ENCODE data around the gene PRKCSH.
A peak's percentile ranks its signal among the peaks of the same experiment; 100 is the strongest.
"Not testable (repeated sequence)": the region's sequence is repeated elsewhere in the genome, so short reads cannot be mapped to it uniquely, and the experiment has no call there.

PRKCSH gene, protein sequence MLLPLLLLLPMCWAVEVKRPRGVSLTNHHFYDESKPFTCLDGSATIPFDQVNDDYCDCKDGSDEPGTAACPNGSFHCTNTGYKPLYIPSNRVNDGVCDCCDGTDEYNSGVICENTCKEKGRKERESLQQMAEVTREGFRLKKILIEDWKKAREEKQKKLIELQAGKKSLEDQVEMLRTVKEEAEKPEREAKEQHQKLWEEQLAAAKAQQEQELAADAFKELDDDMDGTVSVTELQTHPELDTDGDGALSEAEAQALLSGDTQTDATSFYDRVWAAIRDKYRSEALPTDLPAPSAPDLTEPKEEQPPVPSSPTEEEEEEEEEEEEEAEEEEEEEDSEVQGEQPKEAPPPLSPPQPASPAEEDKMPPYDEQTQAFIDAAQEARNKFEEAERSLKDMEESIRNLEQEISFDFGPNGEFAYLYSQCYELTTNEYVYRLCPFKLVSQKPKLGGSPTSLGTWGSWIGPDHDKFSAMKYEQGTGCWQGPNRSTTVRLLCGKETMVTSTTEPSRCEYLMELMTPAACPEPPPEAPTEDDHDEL

DNA sequence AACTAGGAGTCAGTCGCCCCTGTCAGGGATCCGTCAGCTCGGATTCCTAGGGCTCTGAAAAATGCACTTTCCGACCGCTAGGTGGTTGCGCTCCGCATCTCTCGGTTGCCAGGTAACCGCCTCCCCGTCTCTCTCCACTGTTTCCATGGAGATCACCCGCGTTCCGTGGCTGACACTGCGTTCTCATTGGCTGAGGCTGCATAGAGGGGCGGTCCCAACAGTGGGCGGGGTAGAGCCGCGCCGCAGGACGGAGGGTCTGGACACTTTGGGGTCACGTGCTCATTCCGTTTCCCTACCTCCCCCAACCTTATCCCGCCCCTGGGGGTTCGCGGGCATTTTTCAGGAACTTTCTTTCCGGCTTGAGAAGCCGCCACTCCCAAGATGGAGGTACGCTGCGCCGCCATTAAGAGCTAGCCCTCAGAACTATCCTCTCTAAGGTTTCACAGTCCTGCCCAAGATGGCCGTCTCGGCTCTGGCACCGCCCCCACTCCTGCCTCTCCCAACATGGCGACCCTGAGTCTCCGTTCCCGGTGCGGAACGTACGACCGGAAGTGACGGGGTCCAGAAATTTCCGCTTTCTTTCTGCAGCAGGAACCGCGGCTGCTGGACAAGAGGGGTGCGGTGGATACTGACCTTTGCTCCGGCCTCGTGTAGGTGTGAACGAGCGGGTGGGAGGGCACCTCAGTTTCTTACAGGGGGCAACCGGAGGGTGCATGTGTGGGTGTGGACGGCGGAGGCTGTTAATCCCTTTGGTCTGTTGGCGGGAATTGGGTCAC is at the start of gene PRKCSH, which contains the start of gene ODAD3:
PRKCSH (plus strand) TSS at position 579 of the 776 bp plus-strand sequence. CDS start 483 bp downstream, outside the sequence.
ODAD3 (minus strand) TSS at position 65 of the 776 bp plus-strand sequence. CDS start 105 bp downstream, outside the sequence.
- DNase-seq (peak; percentile 99 to 100), ATAC-seq (peak; percentile 96)
- Mint-ChIP-seq H3K4me1 (peaks cover 33% of the 10 kb centered on the region), H3K4me3 (peak within 1 kb of the TSS; percentile 99 to 100), H3K9me3 (no peaks in the 10 kb centered on the region), H3K27me3 (no peaks in the 10 kb centered on the region), H3K27ac (peak within 1 kb of the TSS; percentile 99 to 100)

DNA sequence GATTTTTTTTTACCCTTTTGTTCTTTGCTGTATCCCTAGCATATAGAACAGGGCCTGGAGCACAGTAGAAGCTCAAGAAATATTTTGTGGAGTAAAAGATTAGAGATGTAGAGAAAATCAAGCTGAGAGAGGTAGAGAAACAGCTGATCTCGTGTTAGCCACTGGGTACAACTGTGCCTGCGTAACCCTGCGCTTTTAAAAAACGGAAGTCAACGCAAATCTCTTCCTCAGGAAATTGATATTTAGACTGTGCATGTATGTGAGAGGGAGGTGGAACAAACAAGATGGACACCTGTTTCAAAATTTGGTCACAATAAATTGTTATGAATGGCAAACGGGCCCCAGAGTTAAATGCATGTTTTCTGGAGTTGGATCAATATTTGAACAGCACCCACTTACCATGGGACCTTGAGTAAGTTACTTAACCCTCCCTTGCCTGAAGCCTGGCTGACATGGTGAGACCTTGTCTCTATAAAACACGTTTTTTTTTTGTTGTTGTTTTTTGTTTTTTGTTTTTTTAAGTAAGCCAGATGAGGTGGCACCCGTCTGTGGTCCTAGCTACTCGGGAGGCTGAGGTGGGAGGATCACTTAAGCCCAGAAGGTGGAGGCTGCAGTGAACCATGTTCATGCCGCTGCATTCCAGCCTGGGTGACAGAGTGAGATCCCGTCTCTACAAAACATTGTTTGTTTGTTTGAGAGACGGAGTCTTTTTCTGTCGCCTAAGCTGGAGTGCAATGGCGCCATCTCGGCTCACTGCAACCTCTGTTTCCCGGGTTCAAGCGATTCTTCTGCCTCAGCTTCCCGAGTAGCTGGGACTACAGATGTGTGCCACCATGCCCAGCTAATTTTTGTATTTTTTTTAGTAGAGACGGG is 48.0 kb upstream of the PRKCSH start:
- Mint-ChIP-seq H3K27ac (no peak overlapping the region), H3K4me1 (peaks cover 24% of the 10 kb centered on the region), H3K9me3 (peaks cover 4 to 9% of the 10 kb centered on the region in 2 donors), H3K4me3 (no peak overlapping the region), H3K27me3 (peaks cover 27% of the 10 kb centered on the region)
- ATAC-seq (no peak), DNase-seq (no peak)

DNA sequence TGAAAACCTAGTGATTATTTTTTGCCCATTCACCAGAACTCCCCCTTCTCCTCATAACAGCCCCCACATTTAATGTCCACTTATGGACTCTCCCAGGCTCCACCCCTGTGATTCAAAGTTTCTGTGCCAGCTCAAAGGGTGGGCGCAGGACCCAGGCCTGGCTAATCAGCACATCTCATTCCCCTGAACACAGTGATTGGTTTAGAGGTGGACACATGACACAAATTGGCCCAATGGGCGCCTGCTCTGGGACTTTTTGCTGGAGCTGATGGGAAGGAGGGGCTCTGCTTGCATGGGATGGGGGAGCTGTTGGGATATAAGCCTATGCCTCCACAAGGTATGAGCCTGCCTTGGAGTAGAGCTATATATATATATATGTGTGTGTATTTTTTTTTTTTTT is 45.1 kb upstream of the PRKCSH start:
- Mint-ChIP-seq H3K9me3 (peaks cover 4 to 9% of the 10 kb centered on the region in 2 donors), H3K27me3 (peaks cover 5% of the 10 kb centered on the region), H3K4me3 (no peak overlapping the region), H3K4me1 (peaks cover 8% of the 10 kb centered on the region), H3K27ac (no peak overlapping the region)
- no peak for ATAC-seq
- no peak for DNase-seq

DNA sequence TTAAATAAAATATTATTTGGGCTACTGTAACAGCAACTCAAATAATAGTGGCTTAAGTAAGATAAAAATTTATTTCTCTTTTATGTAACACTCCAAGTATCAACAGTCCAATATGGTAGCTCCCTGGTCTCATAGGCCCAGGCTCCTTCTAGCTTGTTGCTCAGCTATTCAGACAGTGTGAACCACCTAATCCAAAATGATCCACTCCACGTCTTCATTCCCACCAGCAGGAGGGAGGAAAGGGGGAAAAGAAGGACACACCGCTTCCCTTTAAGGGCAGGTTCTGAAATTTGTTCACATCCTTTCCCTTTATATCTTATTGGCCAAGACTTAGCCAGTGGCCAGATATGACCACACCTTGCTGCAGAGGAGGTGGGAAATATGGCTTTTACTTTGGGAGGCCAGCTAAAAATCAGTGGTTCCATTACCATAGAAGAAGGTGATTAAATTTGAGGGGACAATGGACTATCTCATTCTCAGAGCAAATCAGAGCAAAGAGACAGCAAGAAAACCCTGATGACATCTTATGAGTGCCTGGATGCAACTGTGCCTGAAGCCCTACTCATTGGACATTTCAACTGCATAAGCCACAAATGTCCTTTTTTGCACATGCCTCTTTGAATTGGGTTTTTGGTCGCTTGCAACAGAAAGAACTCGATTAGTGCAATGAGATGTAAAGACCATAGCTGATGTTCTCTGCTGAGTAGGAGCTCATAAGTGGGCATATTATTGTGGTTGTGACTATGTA is 44.3 kb upstream of the PRKCSH start:
- H3K27me3 Mint-ChIP-seq = peaks cover 8% of the 10 kb centered on the region
- no peak overlapping the region for H3K27ac Mint-ChIP-seq
- H3K9me3 Mint-ChIP-seq = peaks cover 4 to 9% of the 10 kb centered on the region in 2 donors
- peaks cover 8% of the 10 kb centered on the region for H3K4me1 Mint-ChIP-seq
- H3K4me3 Mint-ChIP-seq = no peak overlapping the region
- DNase-seq (no peak), ATAC-seq (no peak)

DNA sequence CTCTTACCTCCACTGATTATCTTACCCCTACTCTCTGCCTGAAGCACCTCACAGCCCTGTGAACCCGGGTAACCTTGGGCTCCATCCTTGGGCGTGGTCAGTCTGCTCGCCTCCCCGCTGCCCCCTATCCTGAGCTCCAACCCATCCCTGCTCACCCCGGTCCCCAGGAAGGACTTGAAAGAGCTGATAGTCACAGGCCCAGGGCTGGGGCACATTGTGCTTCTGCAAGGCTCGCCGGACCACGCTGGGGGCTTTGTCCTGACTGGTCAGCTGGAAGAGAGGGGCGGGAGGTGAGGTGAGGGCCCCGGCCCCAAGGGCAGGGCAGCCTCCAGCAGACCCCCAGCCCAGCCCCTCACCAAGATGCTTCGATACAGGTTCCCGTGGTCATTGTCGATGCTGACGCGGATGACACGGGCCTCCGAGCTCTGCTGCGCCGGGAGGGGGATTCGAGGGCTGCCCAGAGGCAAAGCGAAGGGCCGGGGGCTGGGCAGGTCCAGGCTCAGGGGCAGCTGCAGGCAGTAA is 38.3 kb upstream of the PRKCSH start:
- Mint-ChIP-seq H3K4me1 (no peaks in the 10 kb centered on the region), H3K27ac (no peak overlapping the region), H3K9me3 (no peaks in the 10 kb centered on the region), H3K27me3 (peaks cover 15% of the 10 kb centered on the region), H3K4me3 (no peak overlapping the region)
- ATAC-seq (no peak), DNase-seq (no peak)

DNA sequence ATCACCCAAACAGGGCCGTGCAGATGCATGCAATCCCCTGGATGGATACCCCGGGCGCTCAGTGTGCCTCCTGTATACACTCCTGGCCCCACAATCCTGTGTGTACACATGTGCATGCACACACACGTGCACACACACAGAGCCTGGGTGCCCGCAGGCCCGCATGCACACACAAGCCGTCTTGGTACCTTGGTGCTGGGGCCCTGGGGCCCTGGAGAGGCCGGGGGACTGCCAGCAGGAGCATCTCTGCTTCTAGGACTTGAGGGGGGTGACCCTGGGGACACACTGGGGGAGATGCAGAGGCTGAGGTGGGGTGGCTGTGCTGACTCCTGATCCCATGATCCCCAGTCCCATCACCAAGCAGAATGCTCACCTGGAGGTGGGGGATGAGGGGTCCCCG is 35.8 kb upstream of the PRKCSH start:
- no peaks in the 10 kb centered on the region for H3K4me1 Mint-ChIP-seq
- no peak overlapping the region for H3K4me3 Mint-ChIP-seq
- H3K27me3 Mint-ChIP-seq = peaks cover 15% of the 10 kb centered on the region
- no peaks in the 10 kb centered on the region for H3K9me3 Mint-ChIP-seq
- no peak overlapping the region for H3K27ac Mint-ChIP-seq
- DNase-seq = no peak
- peak; percentile 20 for ATAC-seq

DNA sequence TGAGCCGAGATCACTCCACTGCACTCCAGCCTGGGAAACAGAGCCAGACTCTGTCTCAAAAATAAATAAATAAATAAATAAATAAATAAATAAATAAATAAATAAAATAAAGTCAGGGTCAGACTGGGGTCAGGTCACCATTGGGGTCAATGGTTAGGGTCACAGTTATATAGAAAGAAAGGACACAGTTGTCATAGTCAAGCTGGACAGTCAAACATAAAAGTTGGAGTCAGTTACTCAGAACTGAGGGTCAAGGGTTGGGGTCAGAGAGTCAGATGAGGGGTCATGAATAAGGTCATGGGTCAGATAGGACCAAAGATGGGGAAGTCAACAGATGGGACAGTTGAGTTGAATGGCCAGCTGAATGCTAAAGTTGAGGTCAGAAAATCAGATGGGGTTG is 34.6 kb upstream of the PRKCSH start:
- Mint-ChIP-seq H3K4me1 (no peaks in the 10 kb centered on the region), H3K4me3 (no peak overlapping the region), H3K27me3 (peaks cover 7% of the 10 kb centered on the region), H3K9me3 (no peaks in the 10 kb centered on the region), H3K27ac (no peak overlapping the region)
- DNase-seq (no peak), ATAC-seq (no peak)

DNA sequence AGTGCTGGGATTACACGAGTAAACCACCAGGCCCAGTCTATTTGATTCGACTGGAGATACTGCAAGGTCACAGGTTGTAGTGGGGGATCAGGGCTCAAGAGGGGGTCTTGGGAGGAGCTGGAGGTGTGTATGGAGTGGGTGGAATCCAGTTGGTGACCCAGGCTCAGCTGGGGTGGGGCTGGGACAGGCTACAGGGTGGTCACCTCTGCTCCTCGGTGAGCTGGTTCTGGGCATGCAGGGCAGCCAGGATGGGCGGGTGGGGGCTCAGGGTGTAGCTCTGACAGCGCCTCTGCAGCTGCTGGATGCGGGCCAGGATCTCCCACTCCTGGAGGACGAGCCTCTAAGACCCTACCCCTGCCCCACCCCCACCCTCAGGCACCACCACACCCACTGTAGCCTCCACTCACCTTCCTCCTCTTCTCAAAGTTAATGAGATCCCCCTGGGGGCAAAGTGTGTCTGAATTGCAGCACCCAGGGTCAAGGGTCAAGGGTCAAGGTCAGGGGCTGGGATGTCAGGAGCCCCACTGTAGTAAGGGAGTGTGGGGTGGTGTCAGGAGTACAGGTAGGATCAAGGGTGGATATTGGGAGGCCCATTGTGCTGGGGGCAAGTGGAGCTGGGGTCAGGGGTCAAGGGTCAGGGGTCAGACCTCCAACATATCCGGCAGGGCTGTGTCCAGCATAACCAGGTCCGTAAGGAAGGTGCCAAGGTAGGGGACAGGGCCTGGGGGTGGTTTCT is 33.5 kb upstream of the PRKCSH start:
- no peak for ATAC-seq
- no peak for DNase-seq
- Mint-ChIP-seq H3K9me3 (no peaks in the 10 kb centered on the region), H3K27me3 (peaks cover 18% of the 10 kb centered on the region), H3K27ac (no peak overlapping the region), H3K4me3 (no peak overlapping the region), H3K4me1 (peaks cover 6% of the 10 kb centered on the region)

DNA sequence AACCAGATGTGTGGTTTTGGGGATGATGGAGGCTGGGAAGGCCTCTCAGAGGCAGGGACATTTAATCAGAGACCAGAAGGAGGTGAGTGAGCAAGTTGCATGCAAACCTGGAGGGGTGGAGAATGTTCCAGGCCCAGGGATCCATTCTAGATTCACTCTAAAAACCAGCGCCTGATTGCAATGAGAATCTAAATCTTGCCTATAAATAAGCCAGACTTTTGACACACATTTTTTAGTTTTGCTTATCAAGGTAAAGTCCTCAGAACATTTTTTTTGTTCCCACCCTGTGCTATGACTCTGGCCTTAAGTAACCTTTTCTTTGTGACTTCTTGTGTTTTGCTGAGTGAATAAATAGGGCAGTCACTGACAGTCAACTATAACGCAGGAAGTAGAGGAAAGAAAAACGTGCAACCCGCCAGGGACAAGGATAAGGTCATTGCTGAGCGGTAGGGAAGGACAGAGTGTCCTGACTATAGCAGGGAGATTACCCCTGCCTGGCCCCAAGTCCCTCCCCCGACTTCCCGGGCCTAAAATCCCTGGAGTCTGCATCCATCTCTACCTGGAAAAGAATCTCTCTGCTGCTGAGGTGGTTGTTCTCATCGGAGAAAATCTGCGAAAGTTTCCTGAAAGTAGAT is 30.7 kb upstream of the PRKCSH start:
- H3K4me3 Mint-ChIP-seq = no peak overlapping the region
- DNase-seq (no peak), ATAC-seq (no peak)
- no peak overlapping the region for H3K27ac Mint-ChIP-seq
- peaks cover 39% of the 10 kb centered on the region for H3K27me3 Mint-ChIP-seq
- no peaks in the 10 kb centered on the region for H3K9me3 Mint-ChIP-seq
- H3K4me1 Mint-ChIP-seq = peaks cover 6% of the 10 kb centered on the region

DNA sequence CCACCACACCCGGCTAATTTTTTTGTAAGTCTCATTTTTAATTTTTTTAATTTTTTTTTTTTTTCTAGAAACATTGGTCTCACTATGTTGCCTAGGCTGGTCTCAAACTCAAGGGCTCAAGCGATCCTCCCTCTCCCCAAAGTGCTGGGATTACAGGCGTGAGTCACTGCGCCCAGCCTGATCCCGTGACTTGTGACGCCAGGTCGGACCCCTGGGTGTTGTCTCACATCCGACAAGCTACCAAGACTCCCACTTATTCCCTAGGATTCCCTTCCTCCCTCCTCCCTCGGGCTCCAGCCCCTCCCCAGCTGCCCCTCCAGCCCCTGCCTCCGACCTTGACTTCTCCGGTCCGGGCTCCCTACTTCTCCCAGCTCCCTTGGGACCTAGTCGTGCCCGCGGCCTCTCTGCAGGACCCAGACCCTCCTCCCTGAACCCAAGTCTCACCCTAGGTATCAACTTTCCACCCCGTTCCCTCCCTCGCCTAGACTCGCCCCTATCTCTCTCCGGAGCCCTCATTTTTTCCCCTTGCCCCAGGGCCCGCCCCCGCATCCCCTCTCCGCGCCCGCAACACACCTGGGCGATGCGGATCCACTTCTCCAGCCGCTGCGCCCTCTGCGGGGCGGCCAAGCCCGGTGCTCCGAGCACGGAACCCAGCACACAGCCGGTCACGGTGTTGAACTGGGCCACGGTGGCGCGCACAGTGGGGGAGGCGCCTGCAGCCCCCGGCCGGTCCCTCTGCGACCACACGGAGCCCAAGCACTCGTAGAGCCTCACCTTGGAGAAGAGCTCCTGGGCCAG is 29.4 kb upstream of the PRKCSH start:
- Mint-ChIP-seq H3K4me3 (no peak overlapping the region), H3K27me3 (peaks cover 32% of the 10 kb centered on the region), H3K4me1 (peaks cover 6% of the 10 kb centered on the region), H3K9me3 (no peaks in the 10 kb centered on the region), H3K27ac (peak overlapping the region in 1 of 2 donors; percentile 19)
- peak; percentile 81 for ATAC-seq
- DNase-seq = peak; percentile 20 to 39

DNA sequence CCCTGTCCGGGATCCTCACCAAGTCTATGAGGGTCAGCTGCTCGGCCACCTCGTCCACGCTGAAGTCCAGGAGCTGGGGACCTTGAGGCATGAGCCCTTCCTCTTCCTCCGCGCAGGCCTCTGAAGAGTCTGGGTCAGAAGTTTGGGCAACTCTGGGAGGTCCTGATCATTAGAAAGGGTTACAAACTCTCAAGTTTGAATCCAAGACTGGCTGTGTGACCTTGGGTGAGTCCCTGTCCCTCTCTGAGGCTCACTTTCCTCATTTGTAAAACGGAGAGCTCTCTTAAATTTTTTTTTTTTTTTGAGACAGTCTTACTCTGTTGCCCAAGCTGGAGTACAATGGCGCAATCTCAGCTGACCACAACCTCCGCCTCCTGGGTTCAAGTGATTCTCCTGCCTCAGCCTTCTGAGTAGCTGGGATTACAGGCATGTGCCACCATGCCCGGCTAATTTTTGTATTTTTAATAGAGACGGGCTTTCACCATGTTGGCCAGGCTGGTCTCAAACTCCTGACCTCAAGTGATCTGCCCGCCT is 28.7 kb upstream of the PRKCSH start:
- ATAC-seq, H3K9me3 Mint-ChIP-seq, H3K4me3 Mint-ChIP-seq, H3K27ac Mint-ChIP-seq, H3K4me1 Mint-ChIP-seq, DNase-seq: not testable (repeated sequence)
- H3K27me3 Mint-ChIP-seq = peaks cover 32% of the 10 kb centered on the region

DNA sequence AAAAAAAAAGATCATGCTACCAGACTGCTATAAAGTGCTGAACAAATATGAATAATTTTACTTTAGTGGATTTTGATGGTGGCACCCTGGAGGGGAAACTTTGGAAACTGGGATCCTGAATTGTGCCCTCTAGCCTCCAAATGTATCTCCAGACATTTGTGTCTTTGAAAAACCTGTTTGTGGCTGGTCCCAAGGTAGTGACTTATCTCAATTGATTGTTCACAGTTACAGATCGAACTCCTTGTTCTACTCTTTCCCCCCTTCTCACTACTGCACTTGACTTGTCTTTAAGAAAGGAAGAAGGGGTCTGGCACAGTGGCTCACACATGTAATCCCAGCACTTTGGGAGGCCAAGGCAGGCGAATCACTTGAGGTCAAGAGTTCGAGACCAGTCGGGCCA is 26.8 kb upstream of the PRKCSH start:
- Mint-ChIP-seq H3K4me3 (no peak overlapping the region), H3K4me1 (peaks cover 6% of the 10 kb centered on the region), H3K27ac (no peak overlapping the region), H3K27me3 (peaks cover 32% of the 10 kb centered on the region), H3K9me3 (no peaks in the 10 kb centered on the region)
- ATAC-seq = no peak
- DNase-seq = no peak

DNA sequence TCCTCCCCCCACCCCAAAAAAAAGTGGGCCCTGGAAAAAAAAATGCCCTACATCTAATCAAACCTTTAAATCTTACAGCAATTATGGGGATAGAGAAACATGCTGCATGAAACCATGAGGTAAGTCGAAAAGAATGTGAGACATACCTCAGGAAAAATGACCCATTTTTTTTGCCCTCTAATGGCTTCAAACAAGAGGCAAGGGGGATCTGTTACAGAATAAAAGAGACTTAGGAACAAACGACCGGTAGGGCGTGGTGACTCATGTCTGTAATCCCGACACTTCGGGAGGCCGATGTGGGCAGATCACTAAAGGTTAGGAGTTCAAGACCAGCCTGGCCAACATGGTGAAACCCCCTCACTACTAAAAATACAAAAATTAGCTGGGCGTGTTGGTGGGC is 24.8 kb upstream of the PRKCSH start:
- no peak for ATAC-seq
- no peak for DNase-seq
- Mint-ChIP-seq H3K4me1 (peaks cover 6% of the 10 kb centered on the region), H3K9me3 (no peaks in the 10 kb centered on the region), H3K27me3 (peaks cover 35% of the 10 kb centered on the region), H3K27ac (no peak overlapping the region), H3K4me3 (no peak overlapping the region)

Data from stimulated activated naive CD8-positive, alpha-beta T cell treated with anti-CD3 and anti-CD28 coated beads, Interleukin-15, amount 100 ng/mL, for 72 hours (primary cell).